ENCODE data around the gene SNAPIN. TPM values are rescaled to one million over a fixed set of nuclear protein-coding genes. Genes with fewer than 3 reads are reported as not detected.
"Not testable (repeated sequence)": the region's sequence is repeated elsewhere in the genome, so short reads cannot be mapped to it uniquely, and the experiment has no call there.

The SNAPIN gene
- total RNA-seq, 4 donors from 2014 or later = 47.8 to 71.9 (median 63.3) TPM

- intact Hi-C loops (cut with DNase I) = no loop called here
- 82% methylated on average over 6 of the region's 6 CpGs for WGBS
- TF ChIP-seq POLR2A (IDR thresholded peaks at IDR 0.05; ENCODE audit: low read depth) = no peak
- no peak for TF ChIP-seq CTCF (IDR thresholded peaks at IDR 0.05)
- no peak for TF ChIP-seq EP300 (IDR thresholded peaks at IDR 0.05)
- TF ChIP-seq POLR2AphosphoS5 (IDR thresholded peaks at IDR 0.05) = no peak
- no peak overlapping the region for H3K4me3 ChIP-seq
- peaks cover 51 to 71% (median 55%) of the 10 kb centered on the region in 4 donors for H3K4me1 ChIP-seq
- H3K9me3 ChIP-seq = no peaks in the 10 kb centered on the region
- H3K36me3 ChIP-seq = peaks cover 59 to 78% (median 70%) of the 10 kb centered on the region in 4 donors
- DNase-seq (ENCODE audit: extremely low spot score) = no peak
- no peak overlapping the region for H3K27ac ChIP-seq (replicated peaks in 1 of 4)
- H3K27me3 ChIP-seq = peaks cover 0 to 4% (median 0%) of the 10 kb centered on the region in 4 donors
Measured at GRCh38 chr1:153638261-153638660, 20.2 kb upstream of the SNAPIN start.

GRCh38 chr1:153639280-153639679, 19.2 kb upstream of the SNAPIN start:
- intact Hi-C loops (cut with DNase I) = no loop called here
- H3K4me3 ChIP-seq = no peak overlapping the region
- no peaks in the 10 kb centered on the region for H3K9me3 ChIP-seq
- H3K4me1 ChIP-seq = peaks cover 47 to 77% (median 58%) of the 10 kb centered on the region in 4 donors
- H3K36me3 ChIP-seq = peaks cover 65 to 88% (median 75%) of the 10 kb centered on the region in 4 donors
- 60% methylated on average over 3 of the region's 3 CpGs for WGBS
- no peaks in the 10 kb centered on the region for H3K27me3 ChIP-seq
- no peak overlapping the region for H3K27ac ChIP-seq (replicated peaks in 1 of 4)
- TF ChIP-seq CTCF (IDR thresholded peaks at IDR 0.05) (no peak), POLR2A (IDR thresholded peaks at IDR 0.05; ENCODE audit: low read depth) (no peak), POLR2AphosphoS5 (IDR thresholded peaks at IDR 0.05) (no peak), EP300 (IDR thresholded peaks at IDR 0.05) (no peak)
- DNase-seq (ENCODE audit: extremely low spot score) = no peak

- DNase-seq (ENCODE audit: extremely low spot score); intact Hi-C loops (cut with DNase I); H3K27me3 ChIP-seq; H3K4me3 ChIP-seq; H3K27ac ChIP-seq (replicated peaks in 1 of 4); H3K9me3 ChIP-seq: not testable (repeated sequence)
- Histone ChIP-seq H3K4me1 (peaks cover 51 to 77% (median 55%) of the 10 kb centered on the region in 4 donors), H3K36me3 (peaks cover 70 to 97% (median 83%) of the 10 kb centered on the region in 4 donors)
- WGBS = 96% methylated on average over 5 of the region's 5 CpGs
Measured at GRCh38 chr1:153640213-153640612, 18.3 kb upstream of the SNAPIN start.

GRCh38 chr1:153640861-153641260, 17.6 kb upstream of the SNAPIN start:
- Histone ChIP-seq H3K36me3 (peaks cover 77 to 100% (median 88%) of the 10 kb centered on the region in 4 donors), H3K9me3 (no peaks in the 10 kb centered on the region), H3K27me3 (no peaks in the 10 kb centered on the region), H3K4me1 (peaks cover 45 to 71% (median 48%) of the 10 kb centered on the region in 4 donors), H3K4me3 (no peak overlapping the region), H3K27ac (replicated peaks in 1 of 4) (no peak overlapping the region)
- WGBS = 64% methylated on average over 6 of the region's 6 CpGs
- no peak for DNase-seq (ENCODE audit: extremely low spot score)
- intact Hi-C loops (cut with DNase I) = no loop called here
- no peak for TF ChIP-seq POLR2AphosphoS5 (IDR thresholded peaks at IDR 0.05)
- no peak for TF ChIP-seq POLR2A (IDR thresholded peaks at IDR 0.05; ENCODE audit: low read depth)
- no peak for TF ChIP-seq CTCF (IDR thresholded peaks at IDR 0.05)
- no peak for TF ChIP-seq EP300 (IDR thresholded peaks at IDR 0.05)

GRCh38 chr1:153642161-153642560, 16.3 kb upstream of the SNAPIN start:
- Histone ChIP-seq H3K9me3 (no peaks in the 10 kb centered on the region), H3K4me1 (peaks cover 32 to 58% (median 35%) of the 10 kb centered on the region in 4 donors)

DNA sequence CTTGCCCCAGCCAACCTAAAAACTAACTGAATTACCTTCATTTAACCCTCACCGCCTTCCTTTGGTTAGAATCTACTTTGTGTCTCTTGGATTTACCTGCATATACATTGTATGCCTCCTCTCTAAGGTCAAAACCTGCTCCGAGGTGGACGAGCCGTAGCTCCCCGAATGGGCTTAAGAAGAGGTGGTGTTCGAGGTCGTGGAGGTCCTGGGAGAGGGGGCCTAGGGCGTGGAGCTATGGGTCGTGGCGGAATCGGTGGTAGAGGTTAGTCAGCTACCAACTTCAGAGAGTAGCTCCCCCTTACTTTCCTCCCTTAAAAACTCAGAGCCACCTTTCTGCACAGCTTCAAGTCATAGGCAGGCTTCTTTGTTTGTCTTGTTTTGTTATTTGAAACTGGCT, 15.4 kb upstream of the SNAPIN start:
- no peak for DNase-seq (ENCODE audit: extremely low spot score)
- 90% methylated on average over 11 of the region's 11 CpGs for WGBS
- Histone ChIP-seq H3K9me3 (no peaks in the 10 kb centered on the region), H3K4me3 (no peak overlapping the region), H3K27ac (replicated peaks in 1 of 4) (peak overlapping the region in 1 of 4 donors; percentile 51), H3K27me3 (no peaks in the 10 kb centered on the region), H3K36me3 (peaks cover 66 to 93% (median 79%) of the 10 kb centered on the region in 4 donors), H3K4me1 (peaks cover 22 to 51% (median 27%) of the 10 kb centered on the region in 4 donors)
- intact Hi-C loops (cut with DNase I) = no loop called here
- TF ChIP-seq CTCF (IDR thresholded peaks at IDR 0.05) (no peak), POLR2A (IDR thresholded peaks at IDR 0.05; ENCODE audit: low read depth) (no peak), POLR2AphosphoS5 (IDR thresholded peaks at IDR 0.05) (no peak), EP300 (IDR thresholded peaks at IDR 0.05) (no peak)

More at GRCh38 chr1:153642161-153642560, 16.3 kb upstream of the SNAPIN start:
- H3K4me3 ChIP-seq = no peak overlapping the region
- no peak for DNase-seq (ENCODE audit: extremely low spot score)
- peak overlapping the region in 1 of 4 donors; percentile 12 for H3K27ac ChIP-seq (replicated peaks in 1 of 4)
- H3K27me3 ChIP-seq = no peaks in the 10 kb centered on the region
- intact Hi-C loops (cut with DNase I) = no loop called here
- H3K36me3 ChIP-seq = peaks cover 74 to 100% (median 88%) of the 10 kb centered on the region in 4 donors
- 82% methylated on average over 11 of the region's 11 CpGs for WGBS
- no peak for TF ChIP-seq POLR2AphosphoS5 (IDR thresholded peaks at IDR 0.05)
